ENCODE data around the gene CHRNE. TPM values are rescaled to one million over a fixed set of nuclear protein-coding genes. Genes with fewer than 3 reads are reported as not detected.

CHRNE gene
- under 1 TPM in 1 of 2 donors, not detected in 1; 0.27 TPM for total RNA-seq

GRCh38 chr17:4903051-4903818 is at the start of gene CHRNE:
TSS of gene CHRNE (minus strand) at chr17:4903098. CDS start at chr17:4903063, 35 bp downstream.
- Mint-ChIP-seq H3K27ac (peak within 1 kb of the TSS in 1 of 2 donors; percentile 46), H3K36me3 (no peaks in the 10 kb centered on the region), H3K9me3 (no peaks in the 10 kb centered on the region)
- peak; percentile 43 to 56 for ATAC-seq
- DNase-seq (ENCODE audit: low spot score in 2 of 2) = peak in 1 of 2 donors; percentile 79

- no peak for DNase-seq (ENCODE audit: low spot score in 2 of 2)
- Mint-ChIP-seq H3K9me3 (no peaks in the 10 kb centered on the region), H3K36me3 (peaks cover 12 to 17% of the 10 kb centered on the region in 2 donors), H3K27ac (peak overlapping the region; percentile 93 to 98)
- no peak for ATAC-seq
Measured at GRCh38 chr17:4951486-4951885, 48.6 kb upstream of the CHRNE start.

GRCh38 chr17:4950746-4951204 is 47.9 kb upstream of the CHRNE start, which contains the start of gene ENO3:
TSS of gene ENO3 (plus strand) at chr17:4951119. CDS start at chr17:4951830, 711 bp downstream.
- H3K36me3 Mint-ChIP-seq = peaks cover 19 to 24% of the 10 kb centered on the region in 2 donors
- DNase-seq (ENCODE audit: low spot score in 2 of 2) (no peak), ATAC-seq (no peak)
- H3K9me3 Mint-ChIP-seq = no peaks in the 10 kb centered on the region
- H3K27ac Mint-ChIP-seq = peak within 1 kb of the TSS; percentile 93 to 98

GRCh38 chr17:4950075-4950745 is 47.3 kb upstream of the CHRNE start:
- peak in 1 of 2 donors; percentile 76 for DNase-seq (ENCODE audit: low spot score in 2 of 2)
- Mint-ChIP-seq H3K36me3 (peaks cover 25 to 30% of the 10 kb centered on the region in 2 donors), H3K9me3 (no peaks in the 10 kb centered on the region), H3K27ac (peak overlapping the region; percentile 93 to 98)
- ATAC-seq = peak; percentile 18 to 20

- peaks cover 32 to 37% of the 10 kb centered on the region in 2 donors for H3K36me3 Mint-ChIP-seq
- ATAC-seq = peak; percentile 45
- peak overlapping the region in 1 of 2 donors; percentile 98 for H3K27ac Mint-ChIP-seq
- DNase-seq (ENCODE audit: low spot score in 2 of 2) = peak; percentile 77 to 91
- H3K9me3 Mint-ChIP-seq = no peaks in the 10 kb centered on the region
Measured at GRCh38 chr17:4949321-4950074, 46.6 kb upstream of the CHRNE start.

GRCh38 chr17:4948931-4949320 is 46.0 kb upstream of the CHRNE start:
- Mint-ChIP-seq H3K36me3 (peaks cover 36 to 42% of the 10 kb centered on the region in 2 donors), H3K9me3 (no peaks in the 10 kb centered on the region), H3K27ac (peak overlapping the region; percentile 98 to 99)
- DNase-seq (ENCODE audit: low spot score in 2 of 2) (peak in 1 of 2 donors; percentile 81), ATAC-seq (peak; percentile 15 to 56)

GRCh38 chr17:4948166-4948930 is 45.5 kb upstream of the CHRNE start, which contains the start of gene PFN1:
TSS of gene PFN1 (minus strand) at chr17:4948530. CDS start at chr17:4948394, 136 bp downstream.
- peak; percentile 15 to 46 for ATAC-seq
- peak; percentile 80 for DNase-seq (ENCODE audit: low spot score in 2 of 2)
- Mint-ChIP-seq H3K9me3 (no peaks in the 10 kb centered on the region), H3K27ac (peak within 1 kb of the TSS; percentile 98 to 99), H3K36me3 (peaks cover 37 to 45% of the 10 kb centered on the region in 2 donors)

GRCh38 chr17:4947411-4948165 is 44.7 kb upstream of the CHRNE start:
- peak; percentile 19 to 34 for ATAC-seq
- peaks cover 45 to 53% of the 10 kb centered on the region in 2 donors for H3K36me3 Mint-ChIP-seq
- H3K27ac Mint-ChIP-seq = peak overlapping the region; percentile 94 to 98
- DNase-seq (ENCODE audit: low spot score in 2 of 2) = peak; percentile 71 to 85
- no peaks in the 10 kb centered on the region for H3K9me3 Mint-ChIP-seq

GRCh38 chr17:4947010-4947410 is 44.1 kb upstream of the CHRNE start:
- H3K9me3 Mint-ChIP-seq = no peaks in the 10 kb centered on the region
- H3K27ac Mint-ChIP-seq = peak overlapping the region; percentile 84 to 98
- DNase-seq (ENCODE audit: low spot score in 2 of 2) (peak in 1 of 2 donors; percentile 76), ATAC-seq (no peak)
- H3K36me3 Mint-ChIP-seq = peaks cover 50 to 58% of the 10 kb centered on the region in 2 donors

- peaks cover 56 to 64% of the 10 kb centered on the region in 2 donors for H3K36me3 Mint-ChIP-seq
- peak overlapping the region; percentile 84 to 98 for H3K27ac Mint-ChIP-seq
- H3K9me3 Mint-ChIP-seq = no peaks in the 10 kb centered on the region
- ATAC-seq (no peak), DNase-seq (ENCODE audit: low spot score in 2 of 2) (no peak)
Measured at GRCh38 chr17:4946312-4946976, 43.5 kb upstream of the CHRNE start.

GRCh38 chr17:4945944-4946280 is 43.0 kb upstream of the CHRNE start:
- no peak for DNase-seq (ENCODE audit: low spot score in 2 of 2)
- peaks cover 61 to 69% of the 10 kb centered on the region in 2 donors for H3K36me3 Mint-ChIP-seq
- ATAC-seq = no peak
- H3K27ac Mint-ChIP-seq = peak overlapping the region; percentile 98
- H3K9me3 Mint-ChIP-seq = no peaks in the 10 kb centered on the region

GRCh38 chr17:4945176-4945943 is 42.5 kb upstream of the CHRNE start:
- peak overlapping the region; percentile 98 for H3K27ac Mint-ChIP-seq

GRCh38 chr17:4944554-4945175 is 41.8 kb upstream of the CHRNE start:
- H3K27ac Mint-ChIP-seq = peak overlapping the region; percentile 98
- ATAC-seq (peak in 1 of 2 donors; percentile 1), DNase-seq (ENCODE audit: low spot score in 2 of 2) (peak in 1 of 2 donors; percentile 50)
- no peaks in the 10 kb centered on the region for H3K9me3 Mint-ChIP-seq
- peaks cover 69 to 81% of the 10 kb centered on the region in 2 donors for H3K36me3 Mint-ChIP-seq

More at GRCh38 chr17:4945176-4945943, 42.5 kb upstream of the CHRNE start:
- DNase-seq (ENCODE audit: low spot score in 2 of 2) (peak; percentile 86 to 89), ATAC-seq (peak; percentile 56 to 61)
- Mint-ChIP-seq H3K36me3 (peaks cover 67 to 75% of the 10 kb centered on the region in 2 donors), H3K9me3 (no peaks in the 10 kb centered on the region)

- Mint-ChIP-seq H3K36me3 (peaks cover 73 to 83% of the 10 kb centered on the region in 2 donors), H3K27ac (peak overlapping the region; percentile 98), H3K9me3 (no peaks in the 10 kb centered on the region)
- ATAC-seq (peak; percentile 21 to 28), DNase-seq (ENCODE audit: low spot score in 2 of 2) (peak in 1 of 2 donors; percentile 57)
Measured at GRCh38 chr17:4944163-4944553, 41.3 kb upstream of the CHRNE start.

All from activated naive CD4-positive, alpha-beta T cell treated with anti-CD3 and anti-CD28 coated beads, Interleukin-2, amount 50 U/mL, for 72 hours (primary cell).